Activated T-cell treated with anti-CD3 and anti-CD28 coated beads for 24 hours (primary cell): Measurements from ENCODE around the gene CAB39L.

Experiments used
- DNase-seq: peaks from one replicate; pipeline ENCODE4 v3.0.0-alpha.2; 2020; ENCODE audit warnings: low read depth

Gene CAB39L

GRCh38 chr13:49279112-49279511 is 164.8 kb downstream of the CAB39L start:
- no peak for DNase-seq

DNA sequence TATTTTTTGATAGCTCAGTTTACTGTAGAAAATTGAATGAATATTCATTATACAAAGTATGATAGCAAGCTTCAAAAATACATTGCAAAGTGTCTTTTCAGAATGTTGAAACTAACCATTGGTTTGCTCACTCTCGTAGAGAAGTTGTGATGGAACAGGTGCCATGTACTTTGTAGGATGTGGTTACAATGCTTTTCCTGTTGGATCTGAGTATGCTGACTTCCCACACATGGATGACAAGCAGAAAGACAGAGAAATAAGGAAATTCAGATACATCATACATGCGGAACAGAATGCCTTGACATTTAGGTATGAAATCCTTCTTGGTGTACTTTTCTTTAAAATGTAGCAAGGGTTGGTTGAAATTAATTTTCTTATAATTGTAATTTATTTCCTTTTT is 165.7 kb downstream of the CAB39L start:
- no peak for DNase-seq

- no peak for DNase-seq
Observed at GRCh38 chr13:49272296-49272695, 171.6 kb downstream of the CAB39L start.

- no peak for DNase-seq
Observed at GRCh38 chr13:49271264-49271663, 172.6 kb downstream of the CAB39L start.

DNA sequence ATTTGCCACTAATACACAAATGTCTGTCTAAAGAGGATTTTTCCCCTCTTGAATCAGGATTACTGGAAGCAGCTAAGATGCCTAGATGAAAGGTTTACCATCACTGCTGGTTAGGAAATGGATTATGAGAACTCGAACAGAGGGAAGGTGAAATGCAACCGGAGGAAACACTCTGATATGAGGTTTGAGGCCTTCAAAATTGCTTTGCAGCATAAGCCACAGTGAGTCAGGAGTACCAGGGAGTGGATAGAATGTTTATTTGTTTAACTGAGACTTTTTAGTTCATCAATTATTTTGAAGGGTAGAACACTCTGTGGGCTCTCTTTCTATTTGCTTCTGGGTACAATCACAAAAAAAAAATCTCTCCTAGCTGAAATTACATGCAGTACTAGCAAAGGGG is 178.0 kb downstream of the CAB39L start:
- no peak for DNase-seq

DNA sequence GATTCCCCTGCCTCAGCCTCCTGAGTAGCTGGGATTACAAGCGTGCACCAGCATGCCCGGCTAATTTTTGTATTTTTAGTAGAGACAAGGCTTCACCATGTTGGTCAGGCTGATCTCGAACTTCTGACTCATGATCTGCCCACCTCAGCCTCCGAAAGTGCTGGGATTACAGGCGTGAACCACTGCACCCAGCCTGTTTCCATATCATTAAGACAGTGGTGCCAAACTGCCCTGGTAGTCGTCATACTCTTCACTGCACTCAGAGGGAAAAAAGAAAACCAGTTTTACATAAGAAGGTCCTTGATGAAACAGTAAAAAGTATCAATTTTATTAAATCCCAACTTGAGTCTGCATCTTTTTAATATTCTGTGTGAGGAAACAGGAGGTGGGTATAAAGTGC is 181.2 kb downstream of the CAB39L start:
- DNase-seq: no peak

DNA sequence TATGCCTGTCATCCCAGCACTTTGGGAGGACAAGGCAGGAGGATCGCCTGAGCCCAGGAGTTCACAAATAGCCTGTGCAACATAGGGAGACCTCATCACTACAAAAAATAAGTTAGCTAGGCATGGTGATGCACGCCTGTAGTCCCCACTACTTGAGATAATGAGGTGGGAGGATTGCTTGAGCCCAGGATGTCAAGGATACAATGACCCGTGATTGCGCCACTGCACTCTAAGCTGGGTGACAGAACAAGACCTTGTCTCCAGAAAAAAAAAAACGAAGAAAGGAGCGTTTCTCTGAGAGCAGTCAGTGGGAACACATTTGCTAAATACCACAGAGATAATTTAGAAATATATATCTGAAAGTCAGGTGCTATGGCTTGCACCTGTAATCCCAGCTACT is 184.3 kb downstream of the CAB39L start:
- DNase-seq: no peak
